Fibroblast of lung (primary cell): ENCODE data around the gene KCTD5.

ENCODE experiments used
- EZH2 ChIP-seq: IDR thresholded peaks from 2 replicates; pipeline ENCODE4 v1.5.1; 2012; ENCODE audit warnings: low read length, control low read depth, mild to moderate bottlenecking; ENCODE audit errors: missing control alignments
- TF ChIP-seq, protein P1 (sequence below), 2 donors: IDR thresholded peaks in 1 of 2; conservative IDR thresholded peaks in 1 of 2; 1 replicate in 1 of 2; 2 replicates in 1 of 2; pipeline ENCODE4 v1.5.1; 2011 to 2012; ENCODE audit warnings: low read length in 2 of 2, control low read depth in 1 of 2, inconsistent platforms in 1 of 2, low read depth in 1 of 2, mild to moderate bottlenecking in 1 of 2

DNA sequence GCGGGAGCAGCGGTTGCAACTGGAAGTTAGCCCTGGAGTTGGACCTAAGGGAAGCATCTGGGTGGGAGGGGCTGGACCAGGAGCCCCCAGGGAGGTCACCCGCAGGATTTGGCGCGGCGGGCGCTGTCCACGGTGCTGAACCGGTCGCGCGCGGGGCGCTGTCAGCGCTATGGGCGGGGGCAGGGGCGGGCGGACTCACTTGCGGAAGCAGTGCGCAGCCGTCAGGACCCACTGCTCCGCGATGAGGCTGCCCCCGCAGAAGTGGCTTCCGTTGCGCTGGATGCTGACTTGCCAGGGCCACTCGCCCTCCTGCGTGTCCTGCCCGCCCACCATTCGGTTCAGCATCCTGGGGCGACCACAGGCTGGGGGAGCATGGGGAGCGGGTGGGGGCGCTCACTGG, 33.2 kb downstream of the KCTD5 start:
- TF ChIP-seq, protein P1, sequence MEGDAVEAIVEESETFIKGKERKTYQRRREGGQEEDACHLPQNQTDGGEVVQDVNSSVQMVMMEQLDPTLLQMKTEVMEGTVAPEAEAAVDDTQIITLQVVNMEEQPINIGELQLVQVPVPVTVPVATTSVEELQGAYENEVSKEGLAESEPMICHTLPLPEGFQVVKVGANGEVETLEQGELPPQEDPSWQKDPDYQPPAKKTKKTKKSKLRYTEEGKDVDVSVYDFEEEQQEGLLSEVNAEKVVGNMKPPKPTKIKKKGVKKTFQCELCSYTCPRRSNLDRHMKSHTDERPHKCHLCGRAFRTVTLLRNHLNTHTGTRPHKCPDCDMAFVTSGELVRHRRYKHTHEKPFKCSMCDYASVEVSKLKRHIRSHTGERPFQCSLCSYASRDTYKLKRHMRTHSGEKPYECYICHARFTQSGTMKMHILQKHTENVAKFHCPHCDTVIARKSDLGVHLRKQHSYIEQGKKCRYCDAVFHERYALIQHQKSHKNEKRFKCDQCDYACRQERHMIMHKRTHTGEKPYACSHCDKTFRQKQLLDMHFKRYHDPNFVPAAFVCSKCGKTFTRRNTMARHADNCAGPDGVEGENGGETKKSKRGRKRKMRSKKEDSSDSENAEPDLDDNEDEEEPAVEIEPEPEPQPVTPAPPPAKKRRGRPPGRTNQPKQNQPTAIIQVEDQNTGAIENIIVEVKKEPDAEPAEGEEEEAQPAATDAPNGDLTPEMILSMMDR (conservative IDR thresholded peaks at IDR 0.05 in 1 of 2, IDR thresholded peaks at IDR 0.05 in 1 of 2; ENCODE audit: low read depth in 1 of 2, low read length in 2 of 2), result no peak
- TF ChIP-seq EZH2, result no peak
